CD4-positive, alpha-beta T cell (primary cell): ENCODE measurements around the gene FDCSP. TPM values are rescaled to one million over a fixed set of nuclear protein-coding genes. Genes with fewer than 3 reads are reported as not detected.
"Not testable (repeated sequence)": the region's sequence is repeated elsewhere in the genome, so short reads cannot be mapped to it uniquely, and the experiment has no call there.

ENCODE experiments used
- ATAC-seq: fragments of 200-7000 bp; cut with Tn5 transposase; one replicate; pipeline ENCODE4 v1.10.0; 2022; ENCODE audit warnings: mild to moderate bottlenecking; ENCODE audit not compliant: poor library complexity
- CTCF ChIA-PET: fragments of 350-600 bp; sonication (Branson Sonifier 250); formaldehyde crosslinking; loops from one replicate; lab custom pipeline; 2021; ENCODE audit warnings: antibody characterized with exemption, inconsistent platforms; lab: Charles Lee
- POLR2A ChIA-PET: fragments of 350-600 bp; sonication (Branson Sonifier 250); formaldehyde crosslinking; loops from one replicate; lab custom pipeline; 2021; ENCODE audit warnings: antibody characterized with exemption, inconsistent platforms; lab: Charles Lee
- DNase-seq, 14 experiments: peaks; one replicate each; pipeline ENCODE4 v3.0.0-alpha.2; 2013 to 2020; ENCODE audit warnings: mixed read lengths in 2 of 14
- H3K27ac ChIP-seq, 2 donors: one replicate each; pipeline versions ENCODE4 v1.5.1 to v1.7.0; 2013; ENCODE audit warnings: low read length in 2 of 2, low read depth in 1 of 2, mild to moderate bottlenecking in 1 of 2
- H3K27me3 ChIP-seq, 2 experiments: 1 replicate in 1 of 2; 2 replicates in 1 of 2; pipeline versions ENCODE4 v1.6.1 to v1.7.0; 2013; ENCODE audit warnings: low read length in 2 of 2, control low read depth in 1 of 2, mild to moderate bottlenecking in 1 of 2, moderate library complexity in 1 of 2; ENCODE audit not compliant: insufficient read depth in 2 of 2, control insufficient read depth in 1 of 2
- H3K36me3 ChIP-seq: one replicate; pipeline ENCODE4 v1.6.1; 2013; ENCODE audit warnings: low read length, control low read depth; ENCODE audit not compliant: insufficient read depth
- H3K4me1 ChIP-seq: one replicate; pipeline ENCODE4 v1.6.1; 2013; ENCODE audit warnings: low read length, control low read depth; ENCODE audit not compliant: insufficient read depth
- H3K4me3 ChIP-seq: one replicate; pipeline ENCODE4 v1.5.1; 2013; ENCODE audit warnings: mild to moderate bottlenecking, low read length, moderate library complexity
- H3K9me3 ChIP-seq, 2 experiments: 1 replicate in 1 of 2; 2 replicates in 1 of 2; pipeline versions ENCODE4 v1.6.1 to v1.7.0; 2013; ENCODE audit warnings: low read length in 2 of 2, mild to moderate bottlenecking in 2 of 2, control low read depth in 1 of 2, moderate library complexity in 1 of 2; ENCODE audit not compliant: control insufficient read depth in 1 of 2, insufficient read depth in 1 of 2
- H3K27ac Mint-ChIP-seq: one replicate; pipeline ENCODE4 v1.8.0; 2020; ENCODE audit warnings: mixed read lengths
- H3K27me3 Mint-ChIP-seq: one replicate; pipeline ENCODE4 v1.8.0; 2021; ENCODE audit warnings: mixed read lengths
- H3K36me3 Mint-ChIP-seq: one replicate; pipeline ENCODE4 v1.8.0; 2021; ENCODE audit warnings: low read depth, mixed read lengths
- H3K4me1 Mint-ChIP-seq: one replicate; pipeline ENCODE4 v1.8.0; 2021; ENCODE audit warnings: low read depth, mixed read lengths
- H3K4me3 Mint-ChIP-seq: one replicate; pipeline ENCODE4 v1.8.0; 2020; ENCODE audit warnings: mild to moderate bottlenecking, mixed read lengths
- H3K9me3 Mint-ChIP-seq: one replicate; pipeline ENCODE4 v1.8.0; 2020; ENCODE audit warnings: mixed read lengths
- CTCF ChIP-seq: fragments of 200-600 bp; IDR thresholded peaks from one replicate; pipeline ENCODE4 v1.8.0; 2022; ENCODE audit warnings: antibody characterized with exemption, mild to moderate bottlenecking
- intact Hi-C, 2 experiments: fragments of 100-400 bp; cut with DNase I in 1 of 2; cut with micrococcal nuclease in 1 of 2; formaldehyde crosslinking; loops; one replicate each; pipeline versions ENCODE4 v1.15.1 to v1.9.0; 2023 to 2025; cut with DNase I, micrococcal nuclease
- total RNA-seq, 174 experiments: library from RNA in 2 of 174; stranded (reverse) in 2 of 174; gene quantifications; one replicate each; pipeline ENCODE4 v1.2.3 and lab custom pipeline; 2021 to 2026

FDCSP gene
- total RNA-seq, 2 experiments from 2014 or later, result not detected

GRCh38 chr4:70236125-70236524 lies 10.2 kb downstream of the FDCSP start:
- Mint-ChIP-seq H3K27ac (no peak overlapping the region), H3K9me3 (no peaks in the 10 kb centered on the region), H3K4me3 (no peak overlapping the region), H3K36me3 (no peaks in the 10 kb centered on the region), H3K27me3 (no peaks in the 10 kb centered on the region), H3K4me1 (no peaks in the 10 kb centered on the region)
- intact Hi-C loops, result no loop called here
- Histone ChIP-seq H3K27me3 (no peaks in the 10 kb centered on the region), H3K27ac (no peak overlapping the region), H3K4me1 (no peaks in the 10 kb centered on the region), H3K9me3 (no peaks in the 10 kb centered on the region), H3K4me3 (no peak overlapping the region), H3K36me3 (no peaks in the 10 kb centered on the region)
- ATAC-seq, result no peak
- no peak for DNase-seq
- TF ChIP-seq CTCF, result no peak
- ChIA-PET POLR2A (no interaction called here), CTCF (no interaction called here)

- DNase-seq (no peak), ATAC-seq (no peak)
- Mint-ChIP-seq H3K4me3 (no peak overlapping the region), H3K27me3 (no peaks in the 10 kb centered on the region), H3K27ac (no peak overlapping the region), H3K4me1 (no peaks in the 10 kb centered on the region), H3K9me3 (peaks cover 2% of the 10 kb centered on the region), H3K36me3 (no peaks in the 10 kb centered on the region)
- H3K27me3 ChIP-seq, result no peaks in the 10 kb centered on the region
- intact Hi-C loops, result no loop called here
- CTCF ChIA-PET, result no interaction called here
- no peak overlapping the region for H3K27ac ChIP-seq
- no peaks in the 10 kb centered on the region for H3K36me3 ChIP-seq
- no peaks in the 10 kb centered on the region for H3K4me1 ChIP-seq
- POLR2A ChIA-PET, result no interaction called here
- H3K9me3 ChIP-seq, result no peaks in the 10 kb centered on the region
- no peak overlapping the region for H3K4me3 ChIP-seq
- TF ChIP-seq CTCF, result no peak
Observed at GRCh38 chr4:70239131-70239883, 13.4 kb downstream of the FDCSP start.

- no peak overlapping the region for H3K27ac Mint-ChIP-seq
- TF ChIP-seq CTCF, result no peak
- Histone ChIP-seq H3K4me1 (no peaks in the 10 kb centered on the region), H3K36me3 (no peaks in the 10 kb centered on the region), H3K9me3 (no peaks in the 10 kb centered on the region), H3K27me3 (no peaks in the 10 kb centered on the region), H3K27ac (no peak overlapping the region), H3K4me3 (no peak overlapping the region)
- intact Hi-C loops, result no loop called here
- H3K4me3 Mint-ChIP-seq, result no peak overlapping the region
- peaks cover 3% of the 10 kb centered on the region for H3K9me3 Mint-ChIP-seq
- no peaks in the 10 kb centered on the region for H3K4me1 Mint-ChIP-seq
- H3K27me3 Mint-ChIP-seq, result no peaks in the 10 kb centered on the region
- DNase-seq, result no peak
- H3K36me3 Mint-ChIP-seq, result no peaks in the 10 kb centered on the region
- ChIA-PET POLR2A (no interaction called here), CTCF (no interaction called here)
- ATAC-seq, result no peak
Observed at GRCh38 chr4:70239884-70240591, 14.1 kb downstream of the FDCSP start.

- DNase-seq, CTCF ChIA-PET, H3K27ac ChIP-seq, H3K36me3 Mint-ChIP-seq, H3K9me3 Mint-ChIP-seq, H3K4me3 ChIP-seq, H3K4me3 Mint-ChIP-seq, H3K9me3 ChIP-seq, intact Hi-C loops, H3K36me3 ChIP-seq, POLR2A ChIA-PET, H3K4me1 ChIP-seq, H3K27me3 ChIP-seq, H3K27me3 Mint-ChIP-seq, H3K4me1 Mint-ChIP-seq, H3K27ac Mint-ChIP-seq, ATAC-seq: not testable (repeated sequence)
Observed at GRCh38 chr4:70242297-70242696, 16.4 kb downstream of the FDCSP start, which contains the start of gene CSN3. Gene CSN3, plus strand, starts transcription at chr4:70242597. Its CDS starts 2,223 bp downstream, at chr4:70244820.
